Stimulated activated CD4-positive, alpha-beta T cell treated with anti-CD3 and anti-CD28 coated beads, Interleukin-15, amount 100 ng/mL, for 24 hours (primary cell): ENCODE results near the gene PPIC.
"Not testable (repeated sequence)": the region's sequence is repeated elsewhere in the genome, so short reads cannot be mapped to it uniquely, and the experiment has no call there.

ENCODE experiments used
- DNase-seq: peaks from one replicate; pipeline ENCODE4 v3.0.0-alpha.2; 2020

The PPIC gene

DNA sequence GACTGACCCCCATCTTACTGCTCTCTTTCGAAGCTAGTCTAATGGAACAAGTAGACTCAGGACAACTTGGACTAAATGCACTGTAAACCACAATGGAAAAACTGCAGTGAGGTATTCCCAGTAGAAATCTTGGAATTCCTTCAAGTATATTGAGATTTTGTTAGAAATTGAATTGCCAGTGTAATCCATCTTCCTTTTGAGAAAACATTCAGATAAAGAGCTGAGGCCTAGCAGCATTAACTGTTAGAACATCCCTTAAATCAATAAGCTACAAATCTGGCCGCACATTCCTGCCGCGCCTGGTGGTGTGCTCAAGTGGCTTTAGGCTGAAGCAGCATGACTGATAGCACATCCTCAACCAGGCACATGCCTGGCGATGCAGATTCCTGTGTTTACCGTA is 29.3 kb downstream of the PPIC start:
- DNase-seq, result no peak

DNA sequence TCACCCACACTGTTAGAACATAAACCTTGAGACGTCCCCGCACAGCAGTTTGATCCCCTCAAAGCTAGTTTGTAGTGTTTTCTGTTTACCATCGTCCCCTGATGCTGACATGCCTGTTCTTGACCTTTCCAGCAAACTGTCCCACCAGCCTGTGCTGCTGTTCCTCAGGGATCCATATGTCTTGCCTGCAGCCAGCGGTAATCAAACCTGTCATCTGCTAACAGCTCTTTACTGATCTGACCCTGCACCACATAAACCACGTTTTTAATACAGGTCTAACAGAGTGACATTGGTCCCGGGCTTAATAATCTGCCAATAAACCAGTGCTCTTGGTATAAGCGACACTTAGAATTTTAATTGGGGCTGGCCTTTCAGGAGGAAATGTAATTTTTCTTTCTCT is 34.7 kb downstream of the PPIC start:
- no peak for DNase-seq

DNA sequence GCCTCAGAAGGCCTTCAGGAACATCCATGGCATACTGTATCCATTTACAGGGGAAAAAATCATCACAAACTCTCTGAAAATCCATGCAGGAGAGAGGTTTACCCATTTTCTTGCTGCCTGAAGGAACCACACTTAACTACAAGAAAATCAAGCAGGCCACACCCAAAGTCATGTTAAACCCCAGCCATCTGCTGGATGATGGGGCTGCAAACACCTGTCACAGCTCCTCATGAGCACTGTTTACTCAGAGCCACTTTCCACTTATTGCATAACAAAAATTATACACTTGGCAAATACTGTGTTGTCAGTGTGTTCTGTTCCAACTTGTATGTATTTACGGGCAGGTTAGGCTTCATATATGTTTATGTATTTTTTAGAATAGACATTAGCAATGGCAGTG is 35.8 kb downstream of the PPIC start:
- no peak for DNase-seq

DNA sequence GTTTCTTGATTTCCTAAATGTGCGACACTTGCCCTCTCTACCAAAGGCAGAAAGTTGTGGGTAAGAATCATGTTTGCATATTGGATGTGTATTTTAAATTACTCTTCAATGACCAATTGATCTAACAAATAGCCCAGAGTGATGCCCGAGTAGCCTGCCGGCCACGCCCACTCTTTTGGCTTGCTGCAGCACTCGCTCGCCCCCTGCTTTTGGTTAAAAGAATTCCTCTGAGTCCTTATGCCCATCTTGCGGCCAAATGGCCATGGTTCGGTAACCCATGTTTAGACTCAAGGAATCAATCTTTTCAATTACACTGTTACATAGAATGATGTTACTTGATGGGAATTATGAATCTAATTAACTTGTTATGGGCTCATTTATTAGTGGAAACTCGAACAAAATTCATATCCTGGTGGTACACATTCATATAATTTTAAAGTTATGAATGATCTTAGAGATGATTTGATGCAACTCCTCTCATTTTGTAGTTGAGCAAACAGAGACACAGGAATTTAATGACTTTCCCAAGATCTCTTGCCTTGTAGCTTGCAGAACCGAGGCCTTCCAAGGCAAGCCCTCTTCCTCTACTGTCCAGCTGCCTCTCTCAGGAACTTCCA is 36.5 kb downstream of the PPIC start:
- peak; percentile 32 for DNase-seq

DNA sequence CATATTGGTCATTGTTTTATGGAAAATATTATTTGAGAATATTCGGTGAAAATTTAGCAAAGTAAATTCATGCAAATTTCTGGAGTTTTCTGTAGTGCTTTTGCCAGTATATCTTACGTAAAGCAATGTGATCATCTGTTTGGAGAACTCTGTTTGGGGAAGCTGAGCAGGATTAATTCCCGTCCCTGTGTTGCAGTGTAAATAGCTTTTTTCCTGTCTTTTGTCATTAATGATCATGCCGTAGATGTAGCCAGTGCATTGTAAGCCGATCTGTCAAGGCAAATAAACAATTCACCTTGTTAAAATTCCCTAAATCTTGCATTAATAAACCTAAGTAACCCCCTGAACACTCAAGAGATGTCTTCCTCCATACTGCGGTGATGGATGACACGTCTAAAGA is 39.2 kb downstream of the PPIC start:
- DNase-seq, result no peak

DNA sequence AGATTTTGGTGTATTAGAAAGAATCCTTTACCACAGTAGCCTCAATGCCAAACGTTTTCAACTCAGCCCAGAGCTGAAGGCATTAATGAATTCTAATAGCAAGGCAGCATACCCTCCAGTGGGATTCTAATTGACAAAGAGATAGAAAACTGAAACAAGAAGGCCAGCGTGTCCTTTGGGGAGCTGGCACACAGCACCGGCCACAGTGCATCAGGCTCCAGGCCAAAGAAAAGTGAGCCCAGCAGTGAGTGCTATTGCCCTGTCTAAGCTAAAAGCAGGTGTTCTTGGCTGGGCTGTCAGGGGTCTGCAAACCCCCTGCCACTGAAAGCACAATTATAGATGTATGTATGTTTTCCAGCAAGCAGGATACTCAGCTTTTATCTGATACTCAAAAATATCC is 40.4 kb downstream of the PPIC start:
- DNase-seq, result no peak

DNA sequence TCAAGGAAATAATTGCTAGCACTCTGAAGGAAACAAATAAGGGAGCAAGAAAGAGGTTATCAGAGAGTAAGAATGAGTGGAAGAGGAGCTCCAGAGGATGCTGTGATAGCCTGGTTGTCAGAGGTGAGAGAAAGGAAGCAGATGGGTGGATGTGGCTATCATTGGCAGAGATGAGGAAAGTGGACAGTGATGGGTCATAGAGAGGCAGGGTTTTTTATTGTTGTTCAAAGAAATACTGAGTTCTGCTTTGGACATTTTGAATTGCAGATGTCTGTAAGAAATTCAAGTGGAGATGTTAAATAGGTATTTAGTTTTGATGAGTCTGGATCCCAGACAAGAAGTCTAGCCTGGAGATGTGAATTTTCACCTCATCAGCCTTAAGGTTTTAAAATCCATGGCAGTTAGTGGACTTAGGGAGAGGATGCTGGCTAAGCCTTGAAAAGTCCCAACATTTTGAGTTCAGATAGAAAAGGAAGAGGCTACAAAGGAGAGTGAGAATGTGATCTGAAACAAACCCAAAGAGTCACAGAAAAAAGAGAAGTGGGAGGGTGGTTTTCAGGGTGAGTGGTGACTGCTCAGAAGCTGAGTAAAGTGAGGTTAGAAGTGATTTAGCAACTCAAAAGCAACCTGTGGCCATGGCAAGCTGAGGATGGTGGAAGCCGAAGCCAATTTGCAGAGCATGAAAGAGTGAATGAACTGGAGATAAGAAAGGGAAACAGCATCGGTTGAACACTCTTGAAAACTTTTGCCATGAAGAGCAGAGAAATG is 50.4 kb downstream of the PPIC start:
- DNase-seq, result no peak

DNA sequence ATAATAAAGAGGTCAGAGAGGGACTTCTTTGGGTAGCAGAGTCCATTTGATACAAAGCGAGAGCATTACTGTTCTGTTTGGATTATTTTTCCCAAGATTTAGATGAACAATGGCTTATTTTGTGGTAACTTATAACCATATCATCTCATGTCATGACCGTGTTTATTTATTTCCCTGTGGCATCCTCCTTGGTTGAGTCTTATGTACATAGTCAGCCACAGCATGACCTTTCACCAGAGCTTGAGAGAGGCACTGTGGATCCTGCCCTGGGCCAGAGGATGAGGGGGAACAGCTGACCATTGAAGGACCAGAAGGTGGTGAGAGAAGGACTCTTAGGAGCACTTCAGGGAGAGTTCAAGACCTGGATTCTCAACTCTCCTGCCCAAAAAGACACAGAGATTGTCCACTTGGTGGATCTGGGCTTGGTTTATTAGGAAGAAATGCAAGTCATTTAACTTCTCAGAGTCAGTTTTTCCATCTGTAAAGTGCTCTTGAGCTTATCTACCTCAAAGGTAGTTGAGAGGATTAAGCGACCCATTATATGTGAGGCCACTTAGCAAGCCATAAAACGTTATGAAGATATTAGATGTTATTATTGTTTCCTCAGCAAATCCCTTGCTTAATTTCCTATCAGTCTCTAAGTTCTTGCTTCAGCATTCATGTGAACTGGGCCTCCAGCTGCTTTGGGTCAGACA is 51.4 kb downstream of the PPIC start:
- no peak for DNase-seq

DNA sequence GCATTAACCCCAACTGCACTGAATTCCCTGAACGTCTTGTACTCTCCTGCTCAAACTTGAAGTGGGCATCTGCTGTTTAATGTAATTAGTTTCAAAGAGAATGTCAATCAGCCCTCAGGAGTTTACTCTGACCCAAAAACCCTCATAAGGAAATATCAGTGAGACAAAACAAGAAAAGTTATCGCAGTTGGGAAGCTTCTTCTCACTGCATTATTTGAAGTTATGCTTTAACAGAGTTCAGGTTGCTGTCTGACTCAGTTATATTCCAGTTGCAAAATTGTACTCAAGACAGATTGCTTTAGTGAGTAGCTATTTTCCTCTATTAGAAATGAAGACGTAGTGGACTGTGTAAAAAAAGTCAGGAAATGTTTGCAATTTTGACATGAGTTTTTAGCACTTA is 52.1 kb downstream of the PPIC start:
- DNase-seq, result no peak

DNA sequence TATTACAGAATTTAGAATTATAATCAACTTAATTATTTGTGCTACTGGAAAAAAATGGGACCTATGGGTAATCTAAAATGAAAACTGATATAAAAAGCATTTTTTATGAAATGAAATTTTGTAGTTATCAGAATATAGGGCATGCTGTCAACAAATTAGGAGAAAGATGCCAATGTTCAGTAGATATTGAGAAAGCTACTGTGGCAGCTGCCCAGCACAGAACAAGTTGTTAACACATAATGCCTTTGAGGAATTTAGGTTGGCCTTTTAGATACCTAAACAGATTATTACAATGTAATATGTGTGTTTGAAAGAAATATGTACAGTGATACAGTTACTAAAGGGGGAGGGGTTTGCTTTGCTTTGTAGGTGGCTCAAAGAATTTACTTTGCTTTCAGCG is 54.1 kb downstream of the PPIC start:
- DNase-seq, result no peak

DNA sequence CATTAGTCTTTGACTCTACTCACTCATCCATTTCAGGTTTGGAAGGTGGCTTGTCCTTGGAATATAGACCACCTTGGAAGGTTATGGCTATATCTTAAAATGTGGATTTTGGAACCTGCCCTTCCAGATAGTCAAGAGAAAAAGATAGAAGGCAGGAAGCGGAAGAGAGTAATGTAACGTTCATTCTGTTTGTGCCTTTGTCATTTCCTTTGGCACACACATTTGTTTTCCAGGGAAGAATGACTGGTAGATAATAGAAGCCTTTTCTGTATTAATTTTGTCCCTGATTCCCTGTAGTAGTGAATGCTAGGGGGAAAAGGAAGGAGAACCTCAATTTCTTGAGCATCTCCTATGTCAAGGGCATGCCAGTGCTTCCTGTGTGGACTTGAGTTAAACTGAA is 54.7 kb downstream of the PPIC start:
- DNase-seq, result no peak

DNA sequence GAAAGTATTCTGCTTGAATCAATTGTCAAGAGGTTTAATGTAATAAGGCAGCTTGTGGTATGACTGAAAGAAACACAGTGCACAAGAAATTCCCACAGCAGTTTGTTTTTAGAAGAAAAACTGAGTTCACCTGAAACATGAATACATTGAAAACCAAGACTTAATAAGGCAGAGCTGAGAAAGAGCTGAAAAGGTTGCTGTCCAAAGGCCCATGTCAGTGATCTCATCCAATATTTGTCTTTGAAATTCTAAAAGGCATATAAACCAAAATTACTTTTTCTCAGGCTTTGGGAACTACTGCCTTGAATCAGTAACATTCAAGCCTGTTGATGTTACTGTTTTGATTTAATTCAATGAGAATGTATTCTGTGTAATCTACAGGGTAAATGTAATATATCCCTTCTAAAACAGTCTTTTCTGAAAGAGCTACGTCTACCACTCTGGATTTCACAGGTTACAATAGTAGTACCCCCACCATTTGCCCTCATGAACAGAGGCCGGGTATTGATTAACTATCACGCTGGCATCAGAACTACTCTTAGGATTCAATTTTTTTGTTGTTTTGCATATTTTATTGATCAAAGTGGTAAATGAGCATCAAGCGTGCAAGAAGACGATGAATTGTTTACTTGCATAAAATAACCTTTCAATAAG is 57.8 kb downstream of the PPIC start:
- no peak for DNase-seq

DNA sequence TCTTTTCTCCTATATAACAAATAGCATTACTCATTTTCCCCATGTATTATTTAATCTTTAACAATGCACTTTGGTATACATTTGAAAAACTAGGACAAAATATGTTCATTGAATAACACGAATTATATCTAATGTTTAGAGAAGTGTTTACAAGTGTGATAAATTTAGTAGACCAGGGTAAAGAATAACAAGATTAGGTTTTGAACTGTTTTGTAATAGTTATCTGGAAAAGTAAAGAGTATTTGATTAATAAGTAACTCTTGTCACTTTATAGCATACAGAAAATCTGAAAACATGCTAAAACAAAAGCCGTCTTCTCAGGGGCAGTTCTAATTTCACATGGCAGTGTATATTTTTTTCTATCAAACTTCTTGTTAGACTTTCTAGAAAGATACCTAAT is 58.5 kb downstream of the PPIC start:
- DNase-seq, result no peak

DNA sequence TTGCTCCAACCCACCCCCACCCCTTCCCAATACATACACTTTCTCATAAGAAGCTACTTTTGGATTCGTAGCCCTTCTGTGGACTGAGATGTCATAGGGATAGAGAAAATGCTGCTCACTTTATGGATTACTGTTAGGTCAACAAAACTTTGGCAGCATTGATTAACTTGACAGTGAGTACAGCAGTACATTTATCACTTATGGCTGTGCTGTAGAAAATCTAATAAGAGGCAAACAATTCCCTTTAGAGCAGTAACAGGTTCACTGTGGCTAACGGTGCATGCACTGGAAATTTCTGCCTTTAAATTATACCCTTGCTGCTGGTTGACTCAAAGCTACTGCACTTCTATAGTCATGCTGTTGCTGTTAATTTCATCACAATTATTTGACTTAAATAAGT is 59.2 kb downstream of the PPIC start:
- DNase-seq, result no peak

DNA sequence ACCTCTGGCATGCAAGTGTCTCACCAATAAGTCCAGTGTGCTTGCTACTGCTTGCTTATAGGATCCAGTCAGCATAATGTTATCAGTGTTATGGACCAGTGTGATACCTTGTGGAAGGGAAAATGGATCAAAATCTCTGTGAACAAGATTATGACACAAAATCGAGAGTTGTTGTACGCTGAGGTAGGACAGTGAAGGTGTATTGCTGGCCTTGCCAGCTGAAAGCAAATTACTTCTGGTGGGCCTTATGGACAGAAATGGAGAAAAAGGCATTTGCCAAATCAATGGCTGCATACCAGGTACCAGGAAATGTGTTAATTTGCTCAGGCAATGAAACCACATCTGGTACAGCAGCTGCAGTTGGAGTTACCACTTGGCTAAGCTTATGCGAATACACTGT is 62.3 kb downstream of the PPIC start:
- not testable (repeated sequence) for DNase-seq

DNA sequence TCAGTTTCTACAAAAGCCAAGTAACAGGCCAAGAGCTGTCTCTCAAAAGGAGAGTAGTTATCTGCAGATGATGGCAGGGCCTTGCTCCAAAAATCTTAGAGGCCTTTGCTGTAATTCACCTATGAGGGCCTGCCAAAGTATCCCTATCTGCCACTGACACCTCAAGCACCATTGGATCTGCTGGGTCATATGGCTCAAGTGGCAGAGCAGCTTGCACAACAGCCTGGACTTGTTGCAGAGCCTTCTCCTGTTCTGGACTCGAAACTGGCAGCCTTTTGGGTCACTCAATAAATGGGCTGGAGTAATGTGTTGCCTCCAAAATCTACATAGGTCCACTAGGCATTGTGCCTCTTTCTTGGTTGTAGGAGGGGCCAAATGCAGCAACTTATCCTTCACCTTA is 62.8 kb downstream of the PPIC start:
- DNase-seq, result not testable (repeated sequence)
